Neural progenitor cell (in vitro differentiated cells): ENCODE results near the gene SHC3. TPM values are rescaled to one million over a fixed set of nuclear protein-coding genes. Genes with fewer than 3 reads are reported as not detected.

Experiments used
- DNase-seq: peaks from one replicate; pipeline ENCODE4 v3.0.0-alpha.2; 2016; ENCODE audit warnings: low spot score
- H2AFZ ChIP-seq: fragments of 200-600 bp; sonication (generic); replicated peaks from 2 replicates; pipeline ENCODE4 v1.6.1; 2016; ENCODE audit warnings: antibody characterized with exemption
- H3F3A ChIP-seq: fragments of 200-600 bp; sonication (generic); 2 replicates; pipeline ENCODE4 v1.6.1; 2016; ENCODE audit warnings: antibody characterized with exemption, low read depth
- H3K27ac ChIP-seq: fragments of 200-600 bp; sonication (generic); 2 replicates; pipeline ENCODE4 v1.5.1; 2016; ENCODE audit warnings: mild to moderate bottlenecking
- H3K27me3 ChIP-seq: fragments of 200-600 bp; sonication (generic); 2 replicates; pipeline ENCODE4 v1.6.1; 2016; ENCODE audit warnings: mild to moderate bottlenecking, moderate library complexity
- H3K36me3 ChIP-seq: fragments of 200-600 bp; sonication (generic); 2 replicates; pipeline ENCODE4 v1.5.1; 2016
- H3K4me1 ChIP-seq: fragments of 200-600 bp; sonication (generic); 2 replicates; pipeline ENCODE4 v1.6.1; 2016; ENCODE audit warnings: mixed run types
- H3K4me2 ChIP-seq: fragments of 200-600 bp; sonication (generic); 2 replicates; pipeline ENCODE4 v1.6.1; 2016
- H3K4me3 ChIP-seq: fragments of 200-600 bp; sonication (generic); 2 replicates; pipeline ENCODE4 v1.5.1; 2016
- H3K79me2 ChIP-seq: fragments of 200-600 bp; sonication (generic); 2 replicates; pipeline ENCODE4 v1.6.1; 2016; ENCODE audit warnings: low read depth
- H3K9ac ChIP-seq: fragments of 200-600 bp; sonication (generic); 2 replicates; pipeline ENCODE4 v1.6.1; 2016
- H3K9me3 ChIP-seq: fragments of 200-600 bp; sonication (generic); 2 replicates; pipeline ENCODE4 v1.5.1; 2016; ENCODE audit warnings: low read depth
- H4K20me1 ChIP-seq: fragments of 200-600 bp; sonication (generic); 2 replicates; pipeline ENCODE4 v1.6.1; 2016; ENCODE audit warnings: low read depth
- H3K27ac Mint-ChIP-seq: 3 replicates; pipeline ENCODE4 v1.8.0; 2021; ENCODE audit warnings: mixed read lengths
- H3K27me3 Mint-ChIP-seq: 2 replicates; pipeline ENCODE4 v1.8.0; 2022; ENCODE audit warnings: low read depth, mild to moderate bottlenecking, inconsistent platforms, moderate library complexity, mixed read lengths; ENCODE audit not compliant: insufficient read depth
- H3K36me3 Mint-ChIP-seq: 3 replicates; pipeline ENCODE4 v1.8.0; 2021; ENCODE audit warnings: mixed read lengths
- H3K4me1 Mint-ChIP-seq: 3 replicates; pipeline ENCODE4 v1.8.0; 2021; ENCODE audit warnings: mixed read lengths
- H3K4me3 Mint-ChIP-seq: 3 replicates; pipeline ENCODE4 v1.8.0; 2021; ENCODE audit warnings: mild to moderate bottlenecking, moderate library complexity, mixed read lengths
- H3K9me3 Mint-ChIP-seq: 3 replicates; pipeline ENCODE4 v1.8.0; 2020; ENCODE audit warnings: mixed read lengths
- CTCF ChIP-seq: fragments of 200-600 bp; sonication (generic); IDR thresholded peaks from 2 replicates; pipeline ENCODE4 v1.5.1; 2017; ENCODE audit warnings: antibody characterized with exemption, mild to moderate bottlenecking
- EZH2 ChIP-seq: fragments of 200-600 bp; sonication (generic); IDR thresholded peaks from 2 replicates; pipeline ENCODE4 v1.6.1; 2017; ENCODE audit warnings: antibody characterized with exemption, mild to moderate bottlenecking, moderate library complexity
- EZH2phosphoT487 ChIP-seq: fragments of 200-600 bp; sonication (generic); IDR thresholded peaks from 2 replicates; pipeline ENCODE4 v1.6.1; 2017; ENCODE audit warnings: antibody characterized with exemption
- total RNA-seq: library from RNA; depleted of rRNA; stranded (reverse); fragments of >200 nt; gene quantifications from 2 replicates; pipeline ENCODE4 v1.2.3, GENCODE V29; 2015; ENCODE audit warnings: low replicate concordance

The SHC3 gene
- total RNA-seq, 1 donor from 2014 or later = 0.64 TPM

- no peaks in the 10 kb centered on the region for H4K20me1 ChIP-seq
- H3K4me2 ChIP-seq = no peak overlapping the region
- Mint-ChIP-seq H3K4me1 (peaks cover 21% of the 10 kb centered on the region), H3K27me3 (no peaks in the 10 kb centered on the region), H3K9me3 (peaks cover 15% of the 10 kb centered on the region), H3K36me3 (no peaks in the 10 kb centered on the region), H3K27ac (no peak overlapping the region), H3K4me3 (no peak overlapping the region)
- H3K36me3 ChIP-seq = no peaks in the 10 kb centered on the region
- H3K4me3 ChIP-seq = no peak overlapping the region
- no peaks in the 10 kb centered on the region for H3K27me3 ChIP-seq
- DNase-seq = no peak
- no peaks in the 10 kb centered on the region for H3K9me3 ChIP-seq
- peaks cover 14% of the 10 kb centered on the region for H3F3A ChIP-seq
- no peak overlapping the region for H3K27ac ChIP-seq
- no peaks in the 10 kb centered on the region for H3K79me2 ChIP-seq
- TF ChIP-seq EZH2phosphoT487 (no peak), CTCF (no peak), EZH2 (no peak)
- H3K9ac ChIP-seq = no peak overlapping the region
- H2AFZ ChIP-seq = no peak overlapping the region
- H3K4me1 ChIP-seq = peaks cover 20% of the 10 kb centered on the region
These were observed 193.0 kb downstream of the SHC3 start for GRCh38 chr9:88985616-88986015.

GRCh38 chr9:88984543-88984883 lies 194.1 kb downstream of the SHC3 start:
- no peak for DNase-seq
- Histone ChIP-seq H3K4me3 (no peak overlapping the region), H4K20me1 (no peaks in the 10 kb centered on the region), H3F3A (peaks cover 13% of the 10 kb centered on the region), H3K27me3 (no peaks in the 10 kb centered on the region), H3K79me2 (no peaks in the 10 kb centered on the region), H3K4me2 (no peak overlapping the region), H3K4me1 (peaks cover 11% of the 10 kb centered on the region), H2AFZ (no peak overlapping the region), H3K9ac (no peak overlapping the region), H3K9me3 (no peaks in the 10 kb centered on the region), H3K36me3 (no peaks in the 10 kb centered on the region), H3K27ac (no peak overlapping the region)
- no peaks in the 10 kb centered on the region for H3K27me3 Mint-ChIP-seq
- no peak overlapping the region for H3K27ac Mint-ChIP-seq
- H3K4me3 Mint-ChIP-seq = no peak overlapping the region
- no peak for TF ChIP-seq CTCF
- peaks cover 18% of the 10 kb centered on the region for H3K9me3 Mint-ChIP-seq
- H3K36me3 Mint-ChIP-seq = peaks cover 3% of the 10 kb centered on the region
- H3K4me1 Mint-ChIP-seq = peaks cover 13% of the 10 kb centered on the region

- Mint-ChIP-seq H3K36me3 (peaks cover 3% of the 10 kb centered on the region), H3K9me3 (peaks cover 18% of the 10 kb centered on the region), H3K4me1 (peaks cover 8% of the 10 kb centered on the region), H3K27ac (no peak overlapping the region), H3K4me3 (no peak overlapping the region), H3K27me3 (no peaks in the 10 kb centered on the region)
- Histone ChIP-seq H3K4me1 (peaks cover 7% of the 10 kb centered on the region), H2AFZ (no peak overlapping the region), H3F3A (peaks cover 13% of the 10 kb centered on the region), H3K4me3 (no peak overlapping the region), H3K27me3 (no peaks in the 10 kb centered on the region), H3K4me2 (no peak overlapping the region), H3K9ac (no peak overlapping the region), H3K27ac (no peak overlapping the region), H4K20me1 (no peaks in the 10 kb centered on the region), H3K36me3 (no peaks in the 10 kb centered on the region), H3K79me2 (no peaks in the 10 kb centered on the region), H3K9me3 (no peaks in the 10 kb centered on the region)
- DNase-seq = no peak
- TF ChIP-seq EZH2 (no peak), CTCF (no peak), EZH2phosphoT487 (no peak)
These were observed 194.6 kb downstream of the SHC3 start for GRCh38 chr9:88983865-88984542.
